HCT116 (cell line): ENCODE measurements around the gene EVL. TPM values are rescaled to one million over a fixed set of nuclear protein-coding genes. Genes with fewer than 3 reads are reported as not detected.

Source experiments
- ATAC-seq: fragments of 200-7000 bp; cut with Tn5 transposase; 2 replicates; pipeline ENCODE4 v1.9.1; 2020; ENCODE audit warnings: mild to moderate bottlenecking, moderate library complexity
- BruUV-seq: library from RNA; stranded (reverse); fragments of 400-500 nt; replicated peaks from 2 replicates; lab custom pipeline; 2021; lab: Mats Ljungman, UMichigan
- CTCF ChIA-PET: fragments of 300-600 bp; sonication (Branson Sonifier 250); formaldehyde crosslinking; loops from one replicate; lab custom pipeline; 2021; ENCODE audit warnings: antibody characterized with exemption; lab: Charles Lee
- POLR2A ChIA-PET: fragments of 300-600, 350-600 bp; sonication (Branson Sonifier 250); formaldehyde crosslinking; loops from one replicate; lab custom pipeline; 2021; ENCODE audit warnings: antibody characterized with exemption; lab: Charles Lee
- RAD21 ChIA-PET, 2 experiments: fragments of 300-600 bp; sonication (Branson Sonifier 250); formaldehyde crosslinking; loops; one replicate each; lab custom pipeline; 2023; ENCODE audit warnings: low total read pairs in 2 of 2; ENCODE audit not compliant: uncharacterized antibody in 2 of 2, unreplicated experiment in 2 of 2, low non-redundant PET in 1 of 2; lab: Charles Lee
- DNase-seq: peaks from one replicate; pipeline ENCODE4 v3.0.0-alpha.2; 2010; ENCODE audit warnings: low read depth, low spot score
- H2AFZ ChIP-seq: fragments of 200-600 bp; shearing (Covaris generic), sonication (generic); 2 replicates; pipeline ENCODE4 v1.6.1; 2017; ENCODE audit warnings: low read depth, mixed run types, mixed read lengths, antibody characterized with exemption, low read length; ENCODE audit not compliant: poor library complexity, severe bottlenecking
- H3K27ac ChIP-seq: 2 replicates; pipeline ENCODE4 v1.5.1; 2012; ENCODE audit warnings: low read depth, low read length
- H3K27me3 ChIP-seq: fragments of 200-600 bp; sonication (generic); 2 replicates; pipeline ENCODE4 v1.6.1; 2016; ENCODE audit warnings: mixed run types, low read length, mixed read lengths; ENCODE audit not compliant: insufficient read depth
- H3K36me3 ChIP-seq, 2 experiments: fragments of 200-500 bp in 1 of 2; fragments of 200-600 bp in 1 of 2; sonication (Bioruptor generic) in 1 of 2; sonication (generic) in 1 of 2; 2 replicates each; pipeline versions ENCODE4 v1.5.1 to v1.6.1; 2014 to 2016; ENCODE audit warnings: low read length in 2 of 2, inconsistent platforms in 1 of 2, mixed read lengths in 1 of 2, mixed run types in 1 of 2; ENCODE audit not compliant: insufficient read depth in 2 of 2, control insufficient read depth in 1 of 2
- H3K4me1 ChIP-seq, 2 experiments: fragments of 200-600 bp in 1 of 2; sonication (generic) in 1 of 2; 2 replicates each; pipeline versions ENCODE4 v1.5.1 to v1.6.1; 2012 to 2017; ENCODE audit warnings: low read length in 2 of 2, inconsistent platforms in 1 of 2, mild to moderate bottlenecking in 1 of 2, mixed read lengths in 1 of 2, mixed run types in 1 of 2, moderate library complexity in 1 of 2; ENCODE audit not compliant: insufficient read depth in 2 of 2, control insufficient read depth in 1 of 2
- H3K4me2 ChIP-seq: fragments of 200-600 bp; sonication (generic); 2 replicates; pipeline ENCODE4 v1.6.1; 2017; ENCODE audit warnings: mixed run types, low read length, mixed read lengths
- H3K4me3 ChIP-seq, 2 experiments: fragments of 200-600 bp in 1 of 2; sonication (generic) in 1 of 2; replicated peaks in 1 of 2; 2 replicates each; pipeline ENCODE4 v1.5.1; 2011 to 2016; ENCODE audit warnings: low read length in 2 of 2, control low read depth in 1 of 2, low read depth in 1 of 2, mild to moderate bottlenecking in 1 of 2, mixed read lengths in 1 of 2, mixed run types in 1 of 2
- H3K79me2 ChIP-seq: fragments of 200-600 bp; sonication (generic); 2 replicates; pipeline ENCODE4 v1.6.1; 2017; ENCODE audit warnings: mild to moderate bottlenecking, mixed run types, low read length, moderate library complexity, mixed read lengths; ENCODE audit not compliant: insufficient read depth
- H3K9ac ChIP-seq: fragments of 200-600 bp; sonication (generic); 2 replicates; pipeline ENCODE4 v1.6.1; 2016; ENCODE audit warnings: low read length, mixed read lengths
- H3K9me2 ChIP-seq: fragments of 200-600 bp; sonication (generic), shearing (Covaris generic); 2 replicates; pipeline ENCODE4 v1.6.1; 2017; ENCODE audit warnings: mixed run types, mild to moderate bottlenecking, moderate library complexity; ENCODE audit not compliant: insufficient read depth
- H3K9me3 ChIP-seq, 2 experiments: fragments of 200-500 bp in 1 of 2; fragments of 200-600 bp in 1 of 2; sonication (Bioruptor generic) in 1 of 2; sonication (generic) in 1 of 2; 2 replicates each; pipeline ENCODE4 v1.6.1; 2014 to 2017; ENCODE audit warnings: low read length in 2 of 2, mixed read lengths in 2 of 2, inconsistent platforms in 1 of 2, low read depth in 1 of 2, mild to moderate bottlenecking in 1 of 2, mixed run types in 1 of 2, moderate library complexity in 1 of 2; ENCODE audit not compliant: control insufficient read depth in 1 of 2, insufficient read depth in 1 of 2
- H4K20me1 ChIP-seq: fragments of 200-600 bp; sonication (generic), shearing (Covaris generic); 2 replicates; pipeline ENCODE4 v1.6.1; 2017; ENCODE audit warnings: mixed run types, mild to moderate bottlenecking, moderate library complexity; ENCODE audit not compliant: insufficient read depth
- CBX3 ChIP-seq: IDR thresholded peaks from 2 replicates; pipeline ENCODE4 v1.6.1; 2012; ENCODE audit warnings: low read depth
- CEBPB ChIP-seq: IDR thresholded peaks from 2 replicates; pipeline ENCODE4 v1.6.1; 2012; ENCODE audit warnings: low read depth
- EGR1 ChIP-seq: IDR thresholded peaks from 2 replicates; pipeline ENCODE4 v1.6.1; 2012; ENCODE audit warnings: low read depth
- EZH2 ChIP-seq: fragments of 200-600 bp; sonication (generic); IDR thresholded peaks from 2 replicates; pipeline ENCODE4 v1.6.1; 2017; ENCODE audit warnings: antibody characterized with exemption, mixed run types
- EZH2phosphoT487 ChIP-seq: fragments of 200-600 bp; IDR thresholded peaks from 2 replicates; pipeline ENCODE4 v1.6.1; 2018; ENCODE audit warnings: antibody characterized with exemption, borderline replicate concordance
- JUND ChIP-seq: IDR thresholded peaks from 2 replicates; pipeline ENCODE4 v1.6.1; 2012
- SIN3A ChIP-seq: IDR thresholded peaks from 2 replicates; pipeline ENCODE4 v1.6.1; 2012; ENCODE audit warnings: low read depth
- intact Hi-C: fragments of 100-400 bp; cut with micrococcal nuclease; formaldehyde crosslinking; loops from 2 replicates; pipeline ENCODE4 v1.10.0; 2022
- total RNA-seq: library from RNA; stranded (reverse); gene quantifications from one replicate; pipeline ENCODE4 v1.2.1, GENCODE V29; 2021; ENCODE audit not compliant: unreplicated experiment
- TF ChIP-seq, protein P1 (sequence below): IDR thresholded peaks from 2 replicates; pipeline ENCODE4 v1.6.1; 2011; ENCODE audit warnings: mild to moderate bottlenecking, low read length, moderate library complexity; ENCODE audit not compliant: insufficient replicate concordance; ENCODE audit errors: extremely low read depth
- TF ChIP-seq, protein P2 (sequence below): IDR thresholded peaks from 2 replicates; pipeline ENCODE4 v1.6.1; 2012; ENCODE audit warnings: low read depth

Gene EVL
- total RNA-seq, 1 experiment from 2014 or later, result 19.9 TPM

DNA sequence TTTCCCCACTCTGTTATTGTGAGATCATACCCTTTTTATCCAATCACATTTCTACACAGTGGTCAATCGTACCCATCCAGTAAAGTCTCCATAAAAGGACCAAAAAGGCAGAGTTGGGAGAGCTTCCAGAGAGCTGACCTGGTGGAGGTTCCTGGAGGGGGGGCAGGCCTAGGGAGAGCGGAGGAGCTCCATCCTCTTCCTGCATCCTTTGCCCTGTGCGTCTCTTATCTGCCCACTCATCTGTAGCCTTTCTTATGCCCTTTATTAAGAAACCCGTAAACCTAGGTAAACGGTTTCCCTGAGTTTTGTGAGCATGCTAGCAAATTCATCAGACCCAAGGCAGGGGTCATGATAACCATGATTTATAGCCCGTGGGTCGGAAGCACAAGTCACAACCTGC is 26.2 kb downstream of the EVL start:
- no peak overlapping the region for H3K27ac ChIP-seq
- CTCF ChIA-PET, result interaction anchor here (1.9 kb wide), 1 partner anchor 17 kb away, joined by 9 read pairs; no protein-coding TSS in a partner anchor
- intact Hi-C loops, result no loop called here
- no peaks in the 10 kb centered on the region for H4K20me1 ChIP-seq
- DNase-seq, result no peak
- ATAC-seq, result no peak
- H3K9me2 ChIP-seq, result no peaks in the 10 kb centered on the region
- RAD21 ChIA-PET, result no interaction called here
- no peaks in the 10 kb centered on the region for H3K79me2 ChIP-seq
- no peak overlapping the region for H2AFZ ChIP-seq
- TF ChIP-seq, protein P1, sequence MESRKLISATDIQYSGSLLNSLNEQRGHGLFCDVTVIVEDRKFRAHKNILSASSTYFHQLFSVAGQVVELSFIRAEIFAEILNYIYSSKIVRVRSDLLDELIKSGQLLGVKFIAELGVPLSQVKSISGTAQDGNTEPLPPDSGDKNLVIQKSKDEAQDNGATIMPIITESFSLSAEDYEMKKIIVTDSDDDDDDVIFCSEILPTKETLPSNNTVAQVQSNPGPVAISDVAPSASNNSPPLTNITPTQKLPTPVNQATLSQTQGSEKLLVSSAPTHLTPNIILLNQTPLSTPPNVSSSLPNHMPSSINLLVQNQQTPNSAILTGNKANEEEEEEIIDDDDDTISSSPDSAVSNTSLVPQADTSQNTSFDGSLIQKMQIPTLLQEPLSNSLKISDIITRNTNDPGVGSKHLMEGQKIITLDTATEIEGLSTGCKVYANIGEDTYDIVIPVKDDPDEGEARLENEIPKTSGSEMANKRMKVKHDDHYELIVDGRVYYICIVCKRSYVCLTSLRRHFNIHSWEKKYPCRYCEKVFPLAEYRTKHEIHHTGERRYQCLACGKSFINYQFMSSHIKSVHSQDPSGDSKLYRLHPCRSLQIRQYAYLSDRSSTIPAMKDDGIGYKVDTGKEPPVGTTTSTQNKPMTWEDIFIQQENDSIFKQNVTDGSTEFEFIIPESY, result no peak
- TF ChIP-seq EZH2phosphoT487 (no peak), SIN3A (no peak), EZH2 (no peak), CEBPB (no peak), EGR1 (no peak), JUND (no peak), CBX3 (no peak)
- TF ChIP-seq, protein P2, sequence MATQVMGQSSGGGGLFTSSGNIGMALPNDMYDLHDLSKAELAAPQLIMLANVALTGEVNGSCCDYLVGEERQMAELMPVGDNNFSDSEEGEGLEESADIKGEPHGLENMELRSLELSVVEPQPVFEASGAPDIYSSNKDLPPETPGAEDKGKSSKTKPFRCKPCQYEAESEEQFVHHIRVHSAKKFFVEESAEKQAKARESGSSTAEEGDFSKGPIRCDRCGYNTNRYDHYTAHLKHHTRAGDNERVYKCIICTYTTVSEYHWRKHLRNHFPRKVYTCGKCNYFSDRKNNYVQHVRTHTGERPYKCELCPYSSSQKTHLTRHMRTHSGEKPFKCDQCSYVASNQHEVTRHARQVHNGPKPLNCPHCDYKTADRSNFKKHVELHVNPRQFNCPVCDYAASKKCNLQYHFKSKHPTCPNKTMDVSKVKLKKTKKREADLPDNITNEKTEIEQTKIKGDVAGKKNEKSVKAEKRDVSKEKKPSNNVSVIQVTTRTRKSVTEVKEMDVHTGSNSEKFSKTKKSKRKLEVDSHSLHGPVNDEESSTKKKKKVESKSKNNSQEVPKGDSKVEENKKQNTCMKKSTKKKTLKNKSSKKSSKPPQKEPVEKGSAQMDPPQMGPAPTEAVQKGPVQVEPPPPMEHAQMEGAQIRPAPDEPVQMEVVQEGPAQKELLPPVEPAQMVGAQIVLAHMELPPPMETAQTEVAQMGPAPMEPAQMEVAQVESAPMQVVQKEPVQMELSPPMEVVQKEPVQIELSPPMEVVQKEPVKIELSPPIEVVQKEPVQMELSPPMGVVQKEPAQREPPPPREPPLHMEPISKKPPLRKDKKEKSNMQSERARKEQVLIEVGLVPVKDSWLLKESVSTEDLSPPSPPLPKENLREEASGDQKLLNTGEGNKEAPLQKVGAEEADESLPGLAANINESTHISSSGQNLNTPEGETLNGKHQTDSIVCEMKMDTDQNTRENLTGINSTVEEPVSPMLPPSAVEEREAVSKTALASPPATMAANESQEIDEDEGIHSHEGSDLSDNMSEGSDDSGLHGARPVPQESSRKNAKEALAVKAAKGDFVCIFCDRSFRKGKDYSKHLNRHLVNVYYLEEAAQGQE, result no peak
- no peaks in the 10 kb centered on the region for H3K4me1 ChIP-seq
- H3K27me3 ChIP-seq, result no peaks in the 10 kb centered on the region
- no peaks in the 10 kb centered on the region for H3K36me3 ChIP-seq
- H3K9ac ChIP-seq, result no peak overlapping the region
- no peaks in the 10 kb centered on the region for H3K9me3 ChIP-seq
- POLR2A ChIA-PET, result no interaction called here
- no peak overlapping the region for H3K4me2 ChIP-seq
- no peak overlapping the region for H3K4me3 ChIP-seq
- BruUV-seq, result no TSS peak
